WTC11 (cell line): Measurements from ENCODE around the gene SPRR1A.

Experiments
- ZNF671 ChIP-seq: fragments of 250-450 bp; sonication (Bioruptor Pico); IDR thresholded peaks from 2 replicates; pipeline ENCODE4 v1.8.0; 2021; ENCODE audit warnings: mild to moderate bottlenecking
- TF ChIP-seq, protein P1 (sequence below): fragments of 200-600 bp; IDR thresholded peaks from 2 replicates; pipeline ENCODE4 v1.8.0; 2022; ENCODE audit warnings: antibody characterized with exemption
- TF ChIP-seq, protein P2 (sequence below): sonication (generic); formaldehyde crosslinking; IDR thresholded peaks from 2 replicates; pipeline ENCODE4 v1.8.1; 2023; ENCODE audit warnings: mild to moderate bottlenecking, missing genetic modification reagents
- TF ChIP-seq, protein P3 (sequence below): sonication (generic); formaldehyde crosslinking; IDR thresholded peaks from 2 replicates; pipeline ENCODE4 v1.8.0; 2022; ENCODE audit warnings: mild to moderate bottlenecking, missing genetic modification reagents

DNA sequence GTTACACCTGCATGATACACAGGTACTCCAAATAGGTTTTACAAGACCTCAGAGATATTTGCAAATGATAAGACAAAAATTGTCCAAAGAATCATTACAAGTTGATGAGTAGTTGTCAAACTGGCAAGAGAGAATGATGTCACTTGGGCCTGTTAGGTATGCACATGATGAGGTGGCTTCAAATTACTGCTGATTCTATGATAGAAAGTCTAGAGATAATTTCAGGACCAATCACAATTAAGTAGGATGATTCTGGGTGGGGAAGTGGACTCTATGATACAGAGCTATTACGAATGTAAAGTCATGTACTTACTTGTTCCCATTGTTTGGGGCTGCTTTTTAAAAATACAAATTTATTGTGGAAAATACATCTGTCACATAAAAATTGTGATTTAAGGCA is 41.9 kb downstream of the SPRR1A start:
- TF ChIP-seq, protein P1, sequence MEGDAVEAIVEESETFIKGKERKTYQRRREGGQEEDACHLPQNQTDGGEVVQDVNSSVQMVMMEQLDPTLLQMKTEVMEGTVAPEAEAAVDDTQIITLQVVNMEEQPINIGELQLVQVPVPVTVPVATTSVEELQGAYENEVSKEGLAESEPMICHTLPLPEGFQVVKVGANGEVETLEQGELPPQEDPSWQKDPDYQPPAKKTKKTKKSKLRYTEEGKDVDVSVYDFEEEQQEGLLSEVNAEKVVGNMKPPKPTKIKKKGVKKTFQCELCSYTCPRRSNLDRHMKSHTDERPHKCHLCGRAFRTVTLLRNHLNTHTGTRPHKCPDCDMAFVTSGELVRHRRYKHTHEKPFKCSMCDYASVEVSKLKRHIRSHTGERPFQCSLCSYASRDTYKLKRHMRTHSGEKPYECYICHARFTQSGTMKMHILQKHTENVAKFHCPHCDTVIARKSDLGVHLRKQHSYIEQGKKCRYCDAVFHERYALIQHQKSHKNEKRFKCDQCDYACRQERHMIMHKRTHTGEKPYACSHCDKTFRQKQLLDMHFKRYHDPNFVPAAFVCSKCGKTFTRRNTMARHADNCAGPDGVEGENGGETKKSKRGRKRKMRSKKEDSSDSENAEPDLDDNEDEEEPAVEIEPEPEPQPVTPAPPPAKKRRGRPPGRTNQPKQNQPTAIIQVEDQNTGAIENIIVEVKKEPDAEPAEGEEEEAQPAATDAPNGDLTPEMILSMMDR = no peak
- TF ChIP-seq, protein P2, sequence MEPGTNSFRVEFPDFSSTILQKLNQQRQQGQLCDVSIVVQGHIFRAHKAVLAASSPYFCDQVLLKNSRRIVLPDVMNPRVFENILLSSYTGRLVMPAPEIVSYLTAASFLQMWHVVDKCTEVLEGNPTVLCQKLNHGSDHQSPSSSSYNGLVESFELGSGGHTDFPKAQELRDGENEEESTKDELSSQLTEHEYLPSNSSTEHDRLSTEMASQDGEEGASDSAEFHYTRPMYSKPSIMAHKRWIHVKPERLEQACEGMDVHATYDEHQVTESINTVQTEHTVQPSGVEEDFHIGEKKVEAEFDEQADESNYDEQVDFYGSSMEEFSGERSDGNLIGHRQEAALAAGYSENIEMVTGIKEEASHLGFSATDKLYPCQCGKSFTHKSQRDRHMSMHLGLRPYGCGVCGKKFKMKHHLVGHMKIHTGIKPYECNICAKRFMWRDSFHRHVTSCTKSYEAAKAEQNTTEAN (CRISPR knock-in tag) = no peak
- no peak for TF ChIP-seq ZNF671 (CRISPR knock-in tag)
- TF ChIP-seq, protein P3, sequence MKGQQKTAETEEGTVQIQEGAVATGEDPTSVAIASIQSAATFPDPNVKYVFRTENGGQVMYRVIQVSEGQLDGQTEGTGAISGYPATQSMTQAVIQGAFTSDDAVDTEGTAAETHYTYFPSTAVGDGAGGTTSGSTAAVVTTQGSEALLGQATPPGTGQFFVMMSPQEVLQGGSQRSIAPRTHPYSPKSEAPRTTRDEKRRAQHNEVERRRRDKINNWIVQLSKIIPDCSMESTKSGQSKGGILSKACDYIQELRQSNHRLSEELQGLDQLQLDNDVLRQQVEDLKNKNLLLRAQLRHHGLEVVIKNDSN = no peak
